Putamen (tissue), 1 donor: ENCODE data around the gene C1QTNF5.
A peak's percentile ranks its signal among the peaks of the same experiment; 100 is the strongest.

Experiments used
- DNase-seq: peaks from one replicate; pipeline ENCODE4 v3.0.0-alpha.2; 2016; ENCODE audit warnings: low spot score

Gene C1QTNF5

DNA sequence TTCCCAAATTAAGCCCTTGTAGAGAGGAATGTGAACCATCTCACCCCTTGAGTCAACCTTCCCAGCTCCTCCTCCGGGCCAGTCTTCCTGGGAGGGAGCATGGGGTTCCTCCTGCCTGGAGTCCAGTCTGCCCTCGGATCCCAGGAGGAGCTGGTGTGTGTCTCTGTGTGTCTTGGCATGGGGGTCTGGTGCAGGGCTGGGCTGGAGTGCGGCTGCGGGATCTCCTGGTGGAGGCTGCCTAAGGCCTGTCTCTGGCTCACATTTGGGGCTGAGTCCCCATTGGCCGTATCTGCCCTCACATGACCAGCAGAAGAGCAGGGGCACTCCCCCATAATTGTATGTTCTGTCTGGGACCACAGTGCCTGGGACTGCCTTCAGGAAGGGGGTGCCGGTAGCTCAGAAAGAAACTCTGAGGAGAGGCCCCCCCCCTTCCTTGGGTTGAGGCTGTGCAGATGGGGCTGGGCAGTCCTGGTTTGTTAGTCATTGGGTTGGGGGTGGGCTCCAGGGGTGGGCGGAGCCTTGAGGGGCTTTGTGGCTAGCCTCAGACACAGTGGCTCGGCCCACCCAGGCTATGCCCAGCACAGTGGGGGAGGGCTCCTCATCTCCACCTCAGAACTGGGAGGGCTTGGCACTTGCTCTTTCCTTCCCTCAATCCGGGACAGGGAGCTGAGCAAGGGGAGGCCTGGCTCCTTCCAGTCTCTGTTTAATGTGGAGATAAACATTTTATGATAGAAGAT lies 2.9 kb downstream of the C1QTNF5 start:
- DNase-seq = no peak

- DNase-seq = no peak
These were observed 3.8 kb downstream of the C1QTNF5 start for GRCh38 chr11:119336744-119337469.

GRCh38 chr11:119335655-119336543 lies 4.8 kb downstream of the C1QTNF5 start:
- no peak for DNase-seq

DNA sequence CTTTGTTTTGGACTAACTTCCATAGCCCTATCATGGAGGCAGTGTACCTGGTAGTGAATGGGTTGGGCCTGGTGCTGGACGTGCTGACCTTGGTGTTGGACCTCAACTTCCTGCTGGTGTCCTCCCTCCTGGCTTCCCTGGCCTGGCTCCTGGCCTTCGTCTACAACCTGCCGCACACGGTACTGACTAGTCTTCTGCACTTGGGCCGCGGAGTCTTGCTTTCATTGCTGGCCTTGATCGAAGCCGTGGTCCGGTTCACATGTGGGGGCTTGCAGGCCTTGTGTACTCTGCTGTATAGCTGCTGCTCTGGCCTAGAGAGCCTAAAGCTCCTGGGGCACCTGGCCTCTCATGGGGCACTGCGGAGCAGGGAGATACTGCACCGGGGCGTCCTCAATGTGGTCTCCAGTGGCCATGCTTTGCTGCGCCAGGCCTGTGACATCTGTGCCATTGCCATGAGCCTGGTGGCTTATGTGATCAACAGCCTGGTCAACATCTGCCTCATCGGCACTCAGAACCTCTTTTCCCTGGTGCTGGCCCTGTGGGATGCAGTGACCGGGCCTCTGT lies 5.5 kb downstream of the C1QTNF5 start:
- DNase-seq = no peak

- DNase-seq = peak; percentile 98
These were observed 6.3 kb downstream of the C1QTNF5 start, which contains the start of gene RNF26 for GRCh38 chr11:119334174-119334930. Gene RNF26 (plus strand): TSS chr11:119334527. CDS start chr11:119335123, 596 bp downstream.

DNA sequence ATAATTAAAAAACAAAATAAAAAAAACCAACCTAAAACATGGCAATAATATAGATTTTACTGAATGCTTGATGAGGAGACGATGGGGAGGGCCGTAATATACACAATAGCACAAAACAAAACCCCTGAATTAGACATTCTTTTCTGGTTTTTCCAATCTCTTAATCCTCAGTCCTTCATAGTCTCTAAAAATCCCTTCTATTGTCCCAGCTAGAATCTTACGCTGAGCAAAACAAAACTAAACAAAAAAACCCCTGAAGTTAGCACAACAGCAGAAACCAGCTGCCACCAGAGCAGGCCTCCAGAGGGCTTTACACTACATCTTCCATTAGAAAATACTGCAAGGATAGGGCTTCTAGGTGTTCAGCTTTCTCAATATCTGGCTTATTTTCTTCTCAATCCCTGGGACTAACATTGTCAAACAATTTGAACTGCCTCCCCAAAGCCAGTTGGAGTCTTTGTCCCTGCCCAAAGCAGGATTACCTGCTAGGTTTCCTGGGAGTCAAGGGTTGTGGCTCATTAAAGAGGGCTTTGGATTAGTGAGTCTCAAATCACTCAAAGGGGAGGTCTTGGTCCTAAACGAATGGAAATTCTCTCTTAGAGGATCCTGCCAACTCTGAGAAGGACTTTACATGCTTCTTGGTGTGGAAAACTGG lies 8.4 kb downstream of the C1QTNF5 start:
- no peak for DNase-seq

DNA sequence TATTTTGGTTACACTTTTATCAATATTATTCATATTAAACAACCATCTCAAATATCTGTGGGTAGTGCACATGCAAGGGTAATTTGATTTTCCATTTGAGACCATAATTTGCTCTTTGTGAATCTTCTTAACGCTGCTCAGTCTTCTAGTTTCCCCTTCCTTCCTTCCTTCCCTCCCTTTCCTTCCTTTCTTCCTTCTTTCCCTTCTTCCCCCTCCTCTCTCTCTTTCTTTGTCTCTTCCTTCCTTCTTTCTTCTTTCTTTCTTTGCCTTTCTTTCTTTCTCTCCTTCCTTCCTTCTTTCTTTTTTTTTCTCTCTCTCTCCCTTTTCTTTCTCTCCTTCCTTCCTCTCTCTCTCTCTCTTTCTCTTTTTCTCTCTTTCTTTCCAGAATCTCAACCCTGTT lies 10.4 kb downstream of the C1QTNF5 start:
- no peak for DNase-seq

- no peak for DNase-seq
These were observed 11.4 kb downstream of the C1QTNF5 start for GRCh38 chr11:119329320-119329719.

DNA sequence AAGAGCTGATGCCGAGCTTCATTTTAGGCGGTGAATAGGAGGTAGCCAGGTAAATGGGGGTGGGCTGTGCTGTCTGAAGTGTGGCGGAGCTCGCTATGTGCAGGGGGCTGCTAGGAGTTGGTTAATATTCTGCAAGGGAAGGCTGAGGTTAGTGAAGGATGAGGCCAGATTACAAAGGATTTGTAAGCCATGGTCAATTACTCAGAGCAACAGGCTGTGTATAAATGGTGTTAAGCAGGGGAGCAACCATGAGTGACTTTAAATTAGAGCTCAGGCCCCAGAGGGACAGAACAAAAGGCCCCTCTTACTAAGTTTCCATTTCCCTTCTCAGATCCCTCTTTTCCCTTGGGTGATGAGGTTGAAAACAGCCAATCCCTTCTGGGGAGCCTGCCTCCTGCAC lies 16.5 kb downstream of the C1QTNF5 start:
- no peak for DNase-seq

DNA sequence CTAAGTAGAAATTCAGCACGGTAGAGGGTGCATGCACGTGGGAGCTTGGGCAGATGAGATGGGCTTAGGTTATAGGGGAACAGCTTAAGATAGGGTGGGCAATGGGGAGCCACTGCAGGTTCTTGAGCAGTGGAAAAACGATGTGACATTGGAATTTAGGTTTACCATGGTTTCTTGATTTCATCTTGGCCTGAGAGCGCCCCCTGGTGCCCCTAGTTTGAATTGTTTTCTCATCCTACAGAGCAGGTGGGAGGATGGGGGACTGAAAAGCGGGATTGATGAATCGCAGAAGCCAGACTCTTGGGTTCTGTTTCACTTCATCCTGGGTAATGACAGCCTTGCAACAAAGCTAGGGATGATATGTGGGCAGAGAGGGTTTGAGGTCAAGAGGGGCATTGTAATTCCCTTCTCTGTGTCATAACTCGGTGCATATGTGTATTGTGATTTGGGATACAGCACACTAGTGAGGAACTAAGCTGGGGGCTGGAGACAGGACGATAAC lies 17.1 kb downstream of the C1QTNF5 start:
- peak; percentile 71 for DNase-seq

GRCh38 chr11:119322921-119323531 lies 17.7 kb downstream of the C1QTNF5 start:
- no peak for DNase-seq

- DNase-seq = no peak
These were observed 18.3 kb downstream of the C1QTNF5 start for GRCh38 chr11:119322360-119322739.

GRCh38 chr11:119320776-119321524 lies 19.7 kb downstream of the C1QTNF5 start:
- no peak for DNase-seq

DNA sequence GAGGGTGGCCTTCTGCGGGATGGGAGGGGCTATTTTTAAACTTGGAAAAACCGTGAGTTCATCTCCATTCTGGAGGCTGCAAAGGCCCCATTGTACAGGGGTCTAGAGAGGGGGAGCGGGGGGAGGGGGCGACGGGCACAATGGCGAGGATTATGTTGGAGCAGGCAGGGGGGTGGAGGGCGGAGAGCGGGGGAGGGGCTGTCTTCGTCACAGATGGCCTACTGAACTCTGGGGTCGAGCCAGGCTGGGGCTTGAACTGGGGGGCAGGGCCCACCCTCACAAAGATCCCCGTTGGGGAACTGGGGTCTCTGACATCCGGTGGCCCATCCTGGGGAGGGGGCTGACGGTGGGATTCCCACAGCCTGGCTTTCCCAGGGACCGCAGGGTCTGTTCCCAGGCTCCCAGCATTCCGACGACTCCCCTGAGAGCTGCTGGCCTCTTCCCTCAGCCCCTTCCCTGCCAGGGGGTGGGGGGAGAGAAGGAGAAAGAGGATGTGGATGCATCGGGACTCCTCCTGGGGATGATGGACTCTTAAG lies 20.4 kb downstream of the C1QTNF5 start:
- DNase-seq = peak; percentile 84

- DNase-seq = no peak
These were observed 20.9 kb downstream of the C1QTNF5 start for GRCh38 chr11:119319700-119320239.

DNA sequence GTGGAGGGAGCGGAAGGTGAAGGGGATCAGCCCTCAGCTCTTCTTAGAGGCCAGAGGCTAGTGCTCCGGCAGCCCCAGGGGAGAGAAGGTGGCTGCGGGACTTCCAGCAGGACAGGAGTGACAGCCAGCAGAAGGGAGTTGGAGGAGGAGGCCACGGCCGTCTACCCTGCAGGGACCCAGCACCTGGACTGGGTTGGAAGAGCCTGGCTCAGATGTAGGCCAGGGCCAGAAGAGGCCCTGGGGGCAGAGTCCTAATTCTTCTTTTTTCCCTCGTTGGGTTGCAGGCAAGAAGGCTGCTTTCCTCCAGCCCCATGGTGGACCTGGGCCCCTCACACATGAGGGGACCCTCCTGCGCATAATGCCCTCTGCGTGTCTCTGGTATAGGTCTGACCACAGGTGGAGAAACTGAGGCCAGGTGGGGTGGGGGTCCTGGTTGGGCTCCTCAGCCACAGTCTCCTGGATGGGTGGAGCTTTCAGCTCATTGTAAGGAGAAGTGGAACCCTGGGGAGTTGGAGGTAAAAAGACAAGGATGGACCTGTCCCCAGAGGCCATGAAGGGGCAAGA lies 21.5 kb downstream of the C1QTNF5 start:
- DNase-seq = no peak

GRCh38 chr11:119318240-119319135 lies 22.2 kb downstream of the C1QTNF5 start:
- no peak for DNase-seq
